A549 (cell line): ENCODE data around the gene ADAM8. TPM values are rescaled to one million over a fixed set of nuclear protein-coding genes. Genes with fewer than 3 reads are reported as not detected.

Experiments
- ATAC-seq, 2 experiments: fragments of 200-7000 bp in 1 of 2; fragments of >200 bp in 1 of 2; cut with Nextera tagmentation in 1 of 2; cut with Tn5 transposase in 1 of 2; 3 replicates each; pipeline versions ENCODE4 v1.8.0 to v1.9.1; 2018 to 2020; ENCODE audit warnings: mild to moderate bottlenecking in 1 of 2, moderate library complexity in 1 of 2
- CTCF ChIA-PET: fragments of 300-600 bp; sonication (Branson Sonifier 250); formaldehyde crosslinking; extraction: SDS; loops from one replicate; lab custom pipeline; 2021; ENCODE audit warnings: antibody characterized with exemption, inconsistent platforms; lab: Yijun Ruan, JAX
- POLR2A ChIA-PET: fragments of 350-600 bp; formaldehyde crosslinking; extraction: SDS; loops from one replicate; lab custom pipeline; 2021; ENCODE audit warnings: antibody characterized with exemption, inconsistent platforms; lab: Yijun Ruan, JAX
- DNase-seq, 2 experiments: peaks; one replicate each; pipeline versions ENCODE4 v3.0.0 to v3.0.0-alpha.2; 2011 to 2016; ENCODE audit warnings: low read depth in 1 of 2, low spot score in 1 of 2
- FAIRE-seq: peaks from 2 replicates; lab custom pipeline; 2011; peaks lifted over from hg19 to GRCh38; lab: Jason Lieb, UNC
- H3K27ac ChIP-seq, 2 experiments: fragments of >200 bp; sonication (Bioruptor Twin); formaldehyde crosslinking; 3 replicates each; pipeline ENCODE4 v1.5.1; 2016 to 2017
- H3K4me1 ChIP-seq: fragments of >200 bp; sonication (Bioruptor Twin); formaldehyde crosslinking; 3 replicates; pipeline ENCODE4 v1.6.1; 2016
- H3K4me2 ChIP-seq: fragments of >200 bp; sonication (Bioruptor Twin); formaldehyde crosslinking; 3 replicates; pipeline ENCODE4 v1.6.1; 2016
- H3K4me3 ChIP-seq: fragments of >200 bp; sonication (Bioruptor Twin); formaldehyde crosslinking; 3 replicates; pipeline ENCODE4 v1.5.1; 2016
- H3K9me3 ChIP-seq: fragments of >200 bp; sonication (Bioruptor Twin); formaldehyde crosslinking; 3 replicates; pipeline ENCODE4 v1.6.1; 2016
- ATOH8 ChIP-seq: fragments of 250-450 bp; sonication (Bioruptor Pico); IDR thresholded peaks from 2 replicates; pipeline ENCODE4 v1.5.0; 2020; ENCODE audit warnings: low read depth, mild to moderate bottlenecking, moderate library complexity
- BCL3 ChIP-seq: fragments of >200 bp; sonication (Bioruptor Twin); formaldehyde crosslinking; IDR thresholded peaks from 3 replicates; pipeline ENCODE4 v1.6.1; 2016
- CBX2 ChIP-seq: fragments of 200-600 bp; sonication (generic); IDR thresholded peaks from 2 replicates; pipeline ENCODE4 v1.6.1; 2016; ENCODE audit warnings: low read depth, mild to moderate bottlenecking, borderline replicate concordance
- CEBPB ChIP-seq, 2 experiments: fragments of >200 bp in 1 of 2; sonication (Bioruptor Twin) in 1 of 2; formaldehyde crosslinking in 1 of 2; IDR thresholded peaks; 2 replicates each; pipeline ENCODE4 v1.6.1; 2012 to 2016
- CHD2 ChIP-seq: fragments of 150-350 bp; IDR thresholded peaks from 2 replicates; pipeline ENCODE4 v1.6.1; 2014; ENCODE audit warnings: low read length; ENCODE audit not compliant: partially characterized antibody
- E2F6 ChIP-seq: IDR thresholded peaks from 2 replicates; pipeline ENCODE4 v1.6.1; 2012; ENCODE audit warnings: low read depth, borderline replicate concordance
- EHF ChIP-seq: fragments of 250-450 bp; sonication (Bioruptor Pico); IDR thresholded peaks from 2 replicates; pipeline ENCODE4 v1.5.0; 2020; ENCODE audit warnings: mild to moderate bottlenecking
- ESRRA ChIP-seq: fragments of 150-350 bp; IDR thresholded peaks from 2 replicates; pipeline ENCODE4 v1.6.1; 2014; ENCODE audit warnings: mild to moderate bottlenecking, low read length, borderline replicate concordance
- HOXA7 ChIP-seq: fragments of 250-450 bp; sonication (Bioruptor Pico); IDR thresholded peaks from 2 replicates; pipeline ENCODE4 v1.5.0; 2020; ENCODE audit warnings: mild to moderate bottlenecking, moderate library complexity
- HOXB13 ChIP-seq: fragments of 250-450 bp; sonication (Bioruptor Pico); IDR thresholded peaks from 2 replicates; pipeline ENCODE4 v1.5.0; 2020; ENCODE audit warnings: low read depth, mild to moderate bottlenecking, moderate library complexity
- JUN ChIP-seq, 2 experiments: fragments of >200 bp; sonication (Bioruptor Twin); formaldehyde crosslinking; IDR thresholded peaks; 2 replicates in 1 of 2; 3 replicates in 1 of 2; pipeline ENCODE4 v1.6.1; 2016 to 2017
- KDM1A ChIP-seq: fragments of 200-600 bp; sonication (generic); IDR thresholded peaks from 2 replicates; pipeline ENCODE4 v1.6.1; 2016; ENCODE audit warnings: low read depth, mild to moderate bottlenecking
- MAZ ChIP-seq: fragments of 150-350 bp; IDR thresholded peaks from 2 replicates; pipeline ENCODE4 v1.6.1; 2014; ENCODE audit warnings: antibody characterized with exemption, low read depth, low read length, borderline replicate concordance
- NFE2L2 ChIP-seq: fragments of 150-350 bp; conservative IDR thresholded peaks from 2 replicates; pipeline ENCODE4 v1.6.1; 2014; ENCODE audit warnings: low read length
- NPAS2 ChIP-seq: fragments of 250-450 bp; sonication (Bioruptor Pico); IDR thresholded peaks from 2 replicates; pipeline ENCODE4 v1.8.0; 2022; ENCODE audit warnings: mild to moderate bottlenecking, moderate library complexity, borderline replicate concordance
- PBX3 ChIP-seq: IDR thresholded peaks from 2 replicates; pipeline ENCODE4 v1.6.1; 2012
- RCOR1 ChIP-seq: fragments of 150-350 bp; IDR thresholded peaks from 2 replicates; pipeline ENCODE4 v1.6.1; 2014; ENCODE audit warnings: antibody characterized with exemption, low read length, low read depth
- RFX5 ChIP-seq: fragments of 450-650 bp; IDR thresholded peaks from 2 replicates; pipeline ENCODE4 v1.7.1; 2014; ENCODE audit warnings: antibody characterized with exemption, mild to moderate bottlenecking, moderate library complexity
- SMC3 ChIP-seq: fragments of >200 bp; sonication (Bioruptor Twin); formaldehyde crosslinking; IDR thresholded peaks from 3 replicates; pipeline ENCODE4 v1.6.1; 2018; ENCODE audit warnings: inconsistent platforms
- WGBS: methylation state at CpG from one replicate; pipeline ENCODE4 v1.1.6; 2017; ENCODE audit errors: missing lambda C conversion rate; 5-methylcytosine and 5-hydroxymethylcytosine counted together
- polyA plus RNA-seq, 4 experiments: library from polyadenylated mRNA; depleted of rRNA in 3 of 4; stranded (reverse); fragments of >200 nt; fragmentation: RNase III in 1 of 4; extraction: RNeasy Plus Mini Kit Qiagen cat#74134 plus additional on column Dnase treatment in 1 of 4; gene quantifications; 2 replicates in 3 of 4; 3 replicates in 1 of 4; pipeline ENCODE4 v1.2.3, GENCODE V29; 2011 to 2017
- TF ChIP-seq, protein P1 (sequence below): fragments of 250-450 bp; sonication (Bioruptor Pico); IDR thresholded peaks from 2 replicates; pipeline ENCODE4 v1.5.0; 2021; ENCODE audit warnings: mild to moderate bottlenecking, moderate library complexity, borderline replicate concordance

The ADAM8 gene
- polyA plus RNA-seq, 2 of the 4 experiments (the other 2 are of a cell fraction) = 1.4 to 4.1 TPM

DNA sequence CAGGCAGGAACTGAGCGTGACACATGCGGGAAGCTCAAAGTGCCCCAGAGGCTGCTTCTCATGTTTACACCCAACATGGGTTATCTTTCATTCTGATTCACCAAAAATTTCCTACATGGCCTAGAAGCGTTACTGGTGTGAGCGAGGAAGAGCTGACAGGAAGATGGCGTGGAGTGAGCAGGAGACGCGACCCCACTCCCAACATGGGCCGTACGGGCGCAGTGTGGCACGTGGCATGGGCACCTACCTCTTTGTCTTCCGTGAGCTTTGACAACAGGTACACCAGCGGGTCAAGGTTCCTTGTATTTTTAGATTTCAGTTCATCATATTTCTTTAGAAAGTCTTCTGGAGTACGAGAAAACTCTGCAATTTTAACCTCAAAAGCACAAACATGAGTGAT, 23.1 kb upstream of the ADAM8 start:
- CTCF ChIA-PET = interaction anchor here (0.8 to 3.6 kb wide), 6 partner anchors 8 to 43 kb away, joined by 3 to 18 read pairs (median 4); no protein-coding TSS in a partner anchor
- POLR2A ChIA-PET = no interaction called here
- no peak for TF ChIP-seq RFX5
- TF ChIP-seq PBX3 = no peak
- TF ChIP-seq HOXA7 (CRISPR knock-in tag) = no peak
- no peak for TF ChIP-seq MAZ
- TF ChIP-seq, all 56 proteins: peak for 0
- H3K4me2 ChIP-seq = no peak overlapping the region
- ATAC-seq (no peak), FAIRE-seq (no peak), DNase-seq (no peak)
- H3K4me1 ChIP-seq = no peaks in the 10 kb centered on the region
- no peak overlapping the region for H3K27ac ChIP-seq
- no peak overlapping the region for H3K4me3 ChIP-seq
- H3K9me3 ChIP-seq = no peaks in the 10 kb centered on the region
- 95% methylated on average over 14 of the region's 14 CpGs for whole genome bisulfite sequencing

- no peak for FAIRE-seq
- no peak for ATAC-seq
- H3K4me3 ChIP-seq = no peak overlapping the region
- no peaks in the 10 kb centered on the region for H3K4me1 ChIP-seq
- H3K27ac ChIP-seq = no peak overlapping the region
- POLR2A ChIA-PET = no interaction called here
- no peak overlapping the region for H3K4me2 ChIP-seq
- TF ChIP-seq ESRRA (no peak), SMC3 (no peak), NFE2L2 (no peak), HOXB13 (CRISPR knock-in tag) (no peak), ATOH8 (CRISPR knock-in tag) (no peak), CEBPB (IDR thresholded peaks at IDR 0.05) (no peak), JUN (IDR thresholded peaks at IDR 0.05) (no peak), CHD2 (no peak), BCL3 (no peak), RCOR1 (no peak), E2F6 (no peak), KDM1A (no peak), NPAS2 (CRISPR knock-in tag) (no peak), CBX2 (no peak), EHF (no peak)
- TF ChIP-seq, protein P1, sequence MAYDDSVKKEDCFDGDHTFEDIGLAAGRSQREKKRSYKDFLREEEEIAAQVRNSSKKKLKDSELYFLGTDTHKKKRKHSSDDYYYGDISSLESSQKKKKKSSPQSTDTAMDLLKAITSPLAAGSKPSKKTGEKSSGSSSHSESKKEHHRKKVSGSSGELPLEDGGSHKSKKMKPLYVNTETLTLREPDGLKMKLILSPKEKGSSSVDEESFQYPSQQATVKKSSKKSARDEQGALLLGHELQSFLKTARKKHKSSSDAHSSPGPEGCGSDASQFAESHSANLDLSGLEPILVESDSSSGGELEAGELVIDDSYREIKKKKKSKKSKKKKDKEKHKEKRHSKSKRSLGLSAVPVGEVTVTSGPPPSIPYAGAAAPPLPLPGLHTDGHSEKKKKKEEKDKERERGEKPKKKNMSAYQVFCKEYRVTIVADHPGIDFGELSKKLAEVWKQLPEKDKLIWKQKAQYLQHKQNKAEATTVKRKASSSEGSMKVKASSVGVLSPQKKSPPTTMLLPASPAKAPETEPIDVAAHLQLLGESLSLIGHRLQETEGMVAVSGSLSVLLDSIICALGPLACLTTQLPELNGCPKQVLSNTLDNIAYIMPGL (CRISPR knock-in tag) = no peak
- 93% methylated on average over 10 of the region's 10 CpGs for WGBS
- CTCF ChIA-PET = interaction anchor here (0.9 to 3.6 kb wide), 5 partner anchors 8 to 42 kb away, joined by 3 to 18 read pairs (median 4); no protein-coding TSS in a partner anchor
- DNase-seq = no peak
- H3K9me3 ChIP-seq = no peaks in the 10 kb centered on the region
Measured at GRCh38 chr10:133299224-133299623, 22.6 kb upstream of the ADAM8 start.
